Upper lobe of left lung (tissue), 4 donors: Measurements from ENCODE around the gene RILP.
A peak's percentile ranks its signal among the peaks of the same experiment; 100 is the strongest.

ENCODE experiments used
- CTCF ChIP-seq, 6 experiments: fragments of 450-650 bp in 4 of 6; fragments of 200-600 bp in 2 of 6; sonication (generic) in 2 of 6; IDR thresholded peaks; one replicate each; pipeline ENCODE4 v1.5.1; 2016 to 2019; ENCODE audit warnings: antibody characterized with exemption in 6 of 6
- EP300 ChIP-seq, 4 donors: sonication (generic); formaldehyde crosslinking; IDR thresholded peaks; one replicate each; pipeline ENCODE4 v1.5.1; 2017; ENCODE audit warnings: antibody characterized with exemption in 4 of 4, control low read depth in 2 of 4
- POLR2AphosphoS5 ChIP-seq, 2 donors: sonication (generic); formaldehyde crosslinking; IDR thresholded peaks; one replicate each; pipeline ENCODE4 v1.5.1; 2017; ENCODE audit warnings: antibody characterized with exemption in 2 of 2

GRCh38 chr17:1644493-1645206 lies 5.0 kb downstream of the RILP start:
- TF ChIP-seq POLR2AphosphoS5 (IDR thresholded peaks at IDR 0.05) (peak in 1 of 2 donors; percentile 45), CTCF (IDR thresholded peaks at IDR 0.05) (no peak), EP300 (IDR thresholded peaks at IDR 0.05) (no peak)
